ENCODE results near the gene ABHD2.
"Not testable (repeated sequence)": the region's sequence is repeated elsewhere in the genome, so short reads cannot be mapped to it uniquely, and the experiment has no call there.

ABHD2 gene

GRCh38 chr15:89116404-89116803 is 28.1 kb downstream of the ABHD2 start:
- H3K4me3 ChIP-seq (ENCODE audit: insufficient read length, low read depth): no peak overlapping the region
- H3K4me1 ChIP-seq (ENCODE audit: insufficient read depth, insufficient read length): no peaks in the 10 kb centered on the region
- H3K27me3 ChIP-seq (ENCODE audit: insufficient read depth, insufficient read length): no peaks in the 10 kb centered on the region
- H3K9me3 ChIP-seq (ENCODE audit: insufficient read depth, low read length): no peaks in the 10 kb centered on the region
- no peak for DNase-seq (ENCODE audit: low read depth, low spot score)
- TF ChIP-seq YY1 (IDR thresholded peaks at IDR 0.05; ENCODE audit: insufficient read depth, insufficient read length) (no peak), ZNF274 (IDR thresholded peaks at IDR 0.05; ENCODE audit: low read depth, low read length) (no peak), SUZ12 (IDR thresholded peaks at IDR 0.05; ENCODE audit: extremely low read depth, insufficient read depth, insufficient read length) (no peak)
- H3K9ac ChIP-seq (ENCODE audit: insufficient read length, low read depth): no peak overlapping the region
- H3K36me3 ChIP-seq (ENCODE audit: insufficient read depth, insufficient read length, low read length): peaks cover 17% of the 10 kb centered on the region

GRCh38 chr15:89117790-89118189 is 29.5 kb downstream of the ABHD2 start:
- no peak overlapping the region for H3K9ac ChIP-seq (ENCODE audit: insufficient read length, low read depth)
- no peak for TF ChIP-seq YY1 (IDR thresholded peaks at IDR 0.05; ENCODE audit: insufficient read depth, insufficient read length)
- TF ChIP-seq SUZ12 (IDR thresholded peaks at IDR 0.05; ENCODE audit: extremely low read depth, insufficient read depth, insufficient read length): no peak
- TF ChIP-seq ZNF274 (IDR thresholded peaks at IDR 0.05; ENCODE audit: low read depth, low read length): no peak

GRCh38 chr15:89118481-89118989 is 30.3 kb downstream of the ABHD2 start:
- Histone ChIP-seq H3K9me3 (ENCODE audit: insufficient read depth, low read length) (no peaks in the 10 kb centered on the region), H3K4me1 (ENCODE audit: insufficient read depth, insufficient read length) (no peaks in the 10 kb centered on the region), H3K9ac (ENCODE audit: insufficient read length, low read depth) (no peak overlapping the region), H3K36me3 (ENCODE audit: insufficient read depth, insufficient read length, low read length) (peaks cover 17% of the 10 kb centered on the region), H3K4me3 (ENCODE audit: insufficient read length, low read depth) (no peak overlapping the region), H3K27me3 (ENCODE audit: insufficient read depth, insufficient read length) (no peaks in the 10 kb centered on the region)
- TF ChIP-seq ZNF274 (IDR thresholded peaks at IDR 0.05; ENCODE audit: low read depth, low read length) (no peak), SUZ12 (IDR thresholded peaks at IDR 0.05; ENCODE audit: extremely low read depth, insufficient read depth, insufficient read length) (no peak), YY1 (IDR thresholded peaks at IDR 0.05; ENCODE audit: insufficient read depth, insufficient read length) (no peak)
- DNase-seq (ENCODE audit: low read depth, low spot score): no peak

More at GRCh38 chr15:89117790-89118189, 29.5 kb downstream of the ABHD2 start:
- Histone ChIP-seq H3K36me3 (ENCODE audit: insufficient read depth, insufficient read length, low read length) (peaks cover 17% of the 10 kb centered on the region), H3K4me3 (ENCODE audit: insufficient read length, low read depth) (no peak overlapping the region), H3K4me1 (ENCODE audit: insufficient read depth, insufficient read length) (no peaks in the 10 kb centered on the region), H3K9me3 (ENCODE audit: insufficient read depth, low read length) (no peaks in the 10 kb centered on the region), H3K27me3 (ENCODE audit: insufficient read depth, insufficient read length) (no peaks in the 10 kb centered on the region)
- no peak for DNase-seq (ENCODE audit: low read depth, low spot score)

- H3K27me3 ChIP-seq (ENCODE audit: insufficient read depth, insufficient read length): no peaks in the 10 kb centered on the region
- no peak for DNase-seq (ENCODE audit: low read depth, low spot score)
- no peak overlapping the region for H3K4me3 ChIP-seq (ENCODE audit: insufficient read length, low read depth)
- no peaks in the 10 kb centered on the region for H3K9me3 ChIP-seq (ENCODE audit: insufficient read depth, low read length)
- H3K9ac ChIP-seq (ENCODE audit: insufficient read length, low read depth): no peak overlapping the region
- H3K36me3 ChIP-seq (ENCODE audit: insufficient read depth, insufficient read length, low read length): peaks cover 17% of the 10 kb centered on the region
- TF ChIP-seq SUZ12 (IDR thresholded peaks at IDR 0.05; ENCODE audit: extremely low read depth, insufficient read depth, insufficient read length): no peak
- TF ChIP-seq YY1 (IDR thresholded peaks at IDR 0.05; ENCODE audit: insufficient read depth, insufficient read length): no peak
- H3K4me1 ChIP-seq (ENCODE audit: insufficient read depth, insufficient read length): no peaks in the 10 kb centered on the region
Measured at GRCh38 chr15:89119489-89120478, 31.5 kb downstream of the ABHD2 start.

GRCh38 chr15:89120479-89121000 is 32.3 kb downstream of the ABHD2 start:
- DNase-seq (ENCODE audit: low read depth, low spot score); H3K4me3 ChIP-seq (ENCODE audit: insufficient read length, low read depth); H3K9ac ChIP-seq (ENCODE audit: insufficient read length, low read depth); H3K27me3 ChIP-seq (ENCODE audit: insufficient read depth, insufficient read length); H3K9me3 ChIP-seq (ENCODE audit: insufficient read depth, low read length); H3K4me1 ChIP-seq (ENCODE audit: insufficient read depth, insufficient read length): not testable (repeated sequence)
- peaks cover 17% of the 10 kb centered on the region for H3K36me3 ChIP-seq (ENCODE audit: insufficient read depth, insufficient read length, low read length)

GRCh38 chr15:89121414-89121813 is 33.2 kb downstream of the ABHD2 start:
- H3K27me3 ChIP-seq (ENCODE audit: insufficient read depth, insufficient read length): no peaks in the 10 kb centered on the region
- no peak for DNase-seq (ENCODE audit: low read depth, low spot score)
- TF ChIP-seq YY1 (IDR thresholded peaks at IDR 0.05; ENCODE audit: insufficient read depth, insufficient read length): no peak

GRCh38 chr15:89122505-89123180 is 34.4 kb downstream of the ABHD2 start:
- Histone ChIP-seq H3K4me1 (ENCODE audit: insufficient read depth, insufficient read length) (no peaks in the 10 kb centered on the region), H3K27me3 (ENCODE audit: insufficient read depth, insufficient read length) (no peaks in the 10 kb centered on the region), H3K9me3 (ENCODE audit: insufficient read depth, low read length) (no peaks in the 10 kb centered on the region), H3K36me3 (ENCODE audit: insufficient read depth, insufficient read length, low read length) (peaks cover 15% of the 10 kb centered on the region), H3K9ac (ENCODE audit: insufficient read length, low read depth) (no peak overlapping the region), H3K4me3 (ENCODE audit: insufficient read length, low read depth) (no peak overlapping the region)
- no peak for DNase-seq (ENCODE audit: low read depth, low spot score)
- no peak for TF ChIP-seq ZNF274 (IDR thresholded peaks at IDR 0.05; ENCODE audit: low read depth, low read length)
- TF ChIP-seq SUZ12 (IDR thresholded peaks at IDR 0.05; ENCODE audit: extremely low read depth, insufficient read depth, insufficient read length): no peak
- no peak for TF ChIP-seq YY1 (IDR thresholded peaks at IDR 0.05; ENCODE audit: insufficient read depth, insufficient read length)

More at GRCh38 chr15:89121414-89121813, 33.2 kb downstream of the ABHD2 start:
- no peak overlapping the region for H3K9ac ChIP-seq (ENCODE audit: insufficient read length, low read depth)
- no peaks in the 10 kb centered on the region for H3K4me1 ChIP-seq (ENCODE audit: insufficient read depth, insufficient read length)
- H3K4me3 ChIP-seq (ENCODE audit: insufficient read length, low read depth): no peak overlapping the region
- no peaks in the 10 kb centered on the region for H3K9me3 ChIP-seq (ENCODE audit: insufficient read depth, low read length)
- peaks cover 15% of the 10 kb centered on the region for H3K36me3 ChIP-seq (ENCODE audit: insufficient read depth, insufficient read length, low read length)

All from NT2/D1 (cell line).